ENCODE data around the gene NRCAM. TPM values are rescaled to one million over a fixed set of nuclear protein-coding genes. Genes with fewer than 3 reads are reported as not detected.

Gene NRCAM
- polyA plus RNA-seq, 1 donor (not counting 4 experiments of a cell fraction or from before 2014, with no cell fraction given): 4.0 TPM

DNA sequence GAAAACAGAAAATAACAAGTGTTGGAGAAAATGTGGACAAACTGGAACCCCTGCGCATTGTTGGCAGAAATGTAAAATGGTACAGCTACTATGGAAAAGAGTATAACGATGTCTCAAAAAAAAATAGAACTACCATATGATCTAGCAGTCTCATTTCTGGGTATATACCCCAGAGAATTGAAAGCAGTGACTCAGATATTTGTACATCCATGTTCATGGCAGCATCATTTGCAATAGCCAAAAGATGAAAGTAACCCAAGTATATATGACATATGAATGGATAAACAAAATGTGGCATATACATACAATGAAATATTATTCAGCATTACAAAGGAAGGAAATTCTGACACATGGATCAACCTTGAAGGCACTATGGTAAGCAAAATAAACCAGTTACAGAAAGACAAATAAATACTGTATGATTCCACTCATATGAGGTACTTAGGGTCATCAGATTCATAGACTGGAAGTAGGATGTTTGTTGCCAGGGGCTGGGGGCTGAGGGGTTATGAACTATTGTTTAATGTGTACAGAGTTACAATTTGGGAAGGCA, 4.9 kb downstream of the NRCAM start:
- Histone ChIP-seq H2AFZ (ENCODE audit: control insufficient read depth, low read length) (no peak overlapping the region), H3K27ac (ENCODE audit: control insufficient read depth, insufficient read depth, low read length) (no peak overlapping the region), H3K4me3 (ENCODE audit: control insufficient read depth in 2 of 3, extremely low read depth in 1 of 3, insufficient read depth in 2 of 3, low read depth in 1 of 3, low read length in 3 of 3) (no peak overlapping the region), H4K20me1 (ENCODE audit: control insufficient read depth, extremely low read depth, insufficient read depth, low read length) (no peaks in the 10 kb centered on the region), H3K27me3 (ENCODE audit: control insufficient read depth, extremely low read depth, insufficient read depth, low read length) (peaks cover 36% of the 10 kb centered on the region), H3K9ac (ENCODE audit: control insufficient read depth, extremely low read depth, insufficient read depth, low read length) (no peak overlapping the region), H3K36me3 (ENCODE audit: control insufficient read depth in 2 of 2, extremely low read depth in 1 of 2, insufficient read depth in 2 of 2, low read length in 2 of 2) (no peaks in the 10 kb centered on the region), H3K4me1 (ENCODE audit: control insufficient read depth, extremely low read depth, insufficient read depth, low read length) (peaks cover 10% of the 10 kb centered on the region), H3K4me2 (ENCODE audit: control insufficient read depth, extremely low read depth, insufficient read depth, low read depth, low read length) (no peak overlapping the region), H3K9me1 (ENCODE audit: control insufficient read depth, extremely low read depth, insufficient read depth, low read length) (no peaks in the 10 kb centered on the region), H3K9me3 (ENCODE audit: control insufficient read depth, low read depth, low read length) (no peaks in the 10 kb centered on the region), H3K79me2 (ENCODE audit: control insufficient read depth, insufficient read depth, low read length) (no peaks in the 10 kb centered on the region)
- no peak for FAIRE-seq
- TF ChIP-seq EZH2 (IDR thresholded peaks at IDR 0.05; ENCODE audit: low read length): no peak
- TF ChIP-seq, protein P1, sequence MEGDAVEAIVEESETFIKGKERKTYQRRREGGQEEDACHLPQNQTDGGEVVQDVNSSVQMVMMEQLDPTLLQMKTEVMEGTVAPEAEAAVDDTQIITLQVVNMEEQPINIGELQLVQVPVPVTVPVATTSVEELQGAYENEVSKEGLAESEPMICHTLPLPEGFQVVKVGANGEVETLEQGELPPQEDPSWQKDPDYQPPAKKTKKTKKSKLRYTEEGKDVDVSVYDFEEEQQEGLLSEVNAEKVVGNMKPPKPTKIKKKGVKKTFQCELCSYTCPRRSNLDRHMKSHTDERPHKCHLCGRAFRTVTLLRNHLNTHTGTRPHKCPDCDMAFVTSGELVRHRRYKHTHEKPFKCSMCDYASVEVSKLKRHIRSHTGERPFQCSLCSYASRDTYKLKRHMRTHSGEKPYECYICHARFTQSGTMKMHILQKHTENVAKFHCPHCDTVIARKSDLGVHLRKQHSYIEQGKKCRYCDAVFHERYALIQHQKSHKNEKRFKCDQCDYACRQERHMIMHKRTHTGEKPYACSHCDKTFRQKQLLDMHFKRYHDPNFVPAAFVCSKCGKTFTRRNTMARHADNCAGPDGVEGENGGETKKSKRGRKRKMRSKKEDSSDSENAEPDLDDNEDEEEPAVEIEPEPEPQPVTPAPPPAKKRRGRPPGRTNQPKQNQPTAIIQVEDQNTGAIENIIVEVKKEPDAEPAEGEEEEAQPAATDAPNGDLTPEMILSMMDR (optimal IDR thresholded peaks at IDR 0.05 in 1 of 3, IDR thresholded peaks at IDR 0.05 in 1 of 3, conservative IDR thresholded peaks at IDR 0.05 in 1 of 3; ENCODE audit: extremely low read depth in 1 of 3, insufficient read depth in 2 of 3, low read length in 3 of 3): no peak
- DNase-seq (ENCODE audit: low read depth, low spot score): no peak
- dilution Hi-C loops (cut with MboI; ENCODE audit: extremely low pct_ligation_motif_present, low sequenced_read_pairs): no loop called here

DNA sequence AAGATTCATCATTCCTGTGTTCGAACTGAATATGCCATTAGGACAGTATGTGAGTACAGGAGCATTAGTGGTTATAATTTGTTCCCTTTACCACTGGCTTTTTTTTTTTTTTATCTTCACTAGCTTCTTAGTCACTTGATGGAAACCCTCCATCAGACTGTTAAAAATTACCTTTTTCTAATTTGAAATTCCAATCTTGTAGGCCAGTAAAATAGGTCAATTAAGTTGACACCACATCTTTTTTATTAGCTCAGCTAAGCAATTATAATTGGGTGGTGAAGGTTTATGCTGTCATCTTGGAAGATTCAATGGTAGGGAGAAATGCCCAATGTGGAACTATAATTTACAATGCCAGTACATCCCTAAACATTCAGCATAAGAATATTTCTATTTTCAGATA, 6.1 kb downstream of the NRCAM start:
- Histone ChIP-seq H3K27me3 (ENCODE audit: control insufficient read depth, extremely low read depth, insufficient read depth, low read length) (peaks cover 24% of the 10 kb centered on the region), H3K9ac (ENCODE audit: control insufficient read depth, extremely low read depth, insufficient read depth, low read length) (no peak overlapping the region), H4K20me1 (ENCODE audit: control insufficient read depth, extremely low read depth, insufficient read depth, low read length) (no peaks in the 10 kb centered on the region), H3K9me3 (ENCODE audit: control insufficient read depth, low read depth, low read length) (no peaks in the 10 kb centered on the region), H3K27ac (ENCODE audit: control insufficient read depth, insufficient read depth, low read length) (no peak overlapping the region), H3K9me1 (ENCODE audit: control insufficient read depth, extremely low read depth, insufficient read depth, low read length) (no peaks in the 10 kb centered on the region), H2AFZ (ENCODE audit: control insufficient read depth, low read length) (no peak overlapping the region), H3K79me2 (ENCODE audit: control insufficient read depth, insufficient read depth, low read length) (no peaks in the 10 kb centered on the region), H3K4me1 (ENCODE audit: control insufficient read depth, extremely low read depth, insufficient read depth, low read length) (peaks cover 5% of the 10 kb centered on the region), H3K36me3 (ENCODE audit: control insufficient read depth in 2 of 2, extremely low read depth in 1 of 2, insufficient read depth in 2 of 2, low read length in 2 of 2) (no peaks in the 10 kb centered on the region), H3K4me3 (ENCODE audit: control insufficient read depth in 2 of 3, extremely low read depth in 1 of 3, insufficient read depth in 2 of 3, low read depth in 1 of 3, low read length in 3 of 3) (no peak overlapping the region), H3K4me2 (ENCODE audit: control insufficient read depth, extremely low read depth, insufficient read depth, low read depth, low read length) (no peak overlapping the region)
- no peak for DNase-seq (ENCODE audit: low read depth, low spot score)
- dilution Hi-C loops (cut with MboI; ENCODE audit: extremely low pct_ligation_motif_present, low sequenced_read_pairs): no loop called here
- no peak for TF ChIP-seq EZH2 (IDR thresholded peaks at IDR 0.05; ENCODE audit: low read length)
- TF ChIP-seq, protein P1 (optimal IDR thresholded peaks at IDR 0.05 in 1 of 3, IDR thresholded peaks at IDR 0.05 in 1 of 3, conservative IDR thresholded peaks at IDR 0.05 in 1 of 3; ENCODE audit: extremely low read depth in 1 of 3, insufficient read depth in 2 of 3, low read length in 3 of 3): no peak
- no peak for FAIRE-seq

Data from keratinocyte (primary cell).